AG10803 (cell line): ENCODE data around the gene UGT3A2.

Experiments
- DNase-seq: peaks from one replicate; pipeline ENCODE4 v3.0.0; 2010; ENCODE audit warnings: low read depth
- H3K4me3 ChIP-seq: 2 replicates; pipeline ENCODE4 v1.5.1; 2011; ENCODE audit warnings: mild to moderate bottlenecking, low read length, control low read depth
- TF ChIP-seq, protein P1 (sequence below): conservative IDR thresholded peaks from 2 replicates; pipeline ENCODE4 v1.5.1; 2011; ENCODE audit warnings: mild to moderate bottlenecking, low read length, control low read depth, inconsistent platforms

The UGT3A2 gene

DNA sequence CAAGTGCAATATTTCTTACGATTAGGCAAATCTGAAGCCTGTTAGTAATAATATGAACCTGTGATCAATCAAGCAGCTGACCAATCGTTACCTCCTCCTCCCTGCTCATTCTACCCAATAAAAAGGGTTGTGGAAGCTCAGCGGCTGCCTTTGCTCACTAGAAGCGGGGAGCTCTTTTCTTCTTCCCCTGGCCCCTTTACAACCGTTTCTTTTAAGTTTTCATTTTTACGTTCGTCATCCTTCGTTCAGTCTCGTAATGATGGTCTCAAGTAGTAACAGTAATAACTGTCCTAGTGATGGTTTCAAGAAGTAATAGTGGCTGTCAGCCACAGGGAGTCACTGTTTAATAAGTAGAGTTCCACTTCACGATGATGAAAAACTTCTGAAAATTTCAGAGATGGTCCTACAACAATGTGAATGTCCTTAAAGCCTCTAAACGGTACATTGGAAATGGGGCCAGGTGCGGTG lies 6.2 kb downstream of the UGT3A2 start:
- H3K4me3 ChIP-seq: no peak overlapping the region
- TF ChIP-seq, protein P1, sequence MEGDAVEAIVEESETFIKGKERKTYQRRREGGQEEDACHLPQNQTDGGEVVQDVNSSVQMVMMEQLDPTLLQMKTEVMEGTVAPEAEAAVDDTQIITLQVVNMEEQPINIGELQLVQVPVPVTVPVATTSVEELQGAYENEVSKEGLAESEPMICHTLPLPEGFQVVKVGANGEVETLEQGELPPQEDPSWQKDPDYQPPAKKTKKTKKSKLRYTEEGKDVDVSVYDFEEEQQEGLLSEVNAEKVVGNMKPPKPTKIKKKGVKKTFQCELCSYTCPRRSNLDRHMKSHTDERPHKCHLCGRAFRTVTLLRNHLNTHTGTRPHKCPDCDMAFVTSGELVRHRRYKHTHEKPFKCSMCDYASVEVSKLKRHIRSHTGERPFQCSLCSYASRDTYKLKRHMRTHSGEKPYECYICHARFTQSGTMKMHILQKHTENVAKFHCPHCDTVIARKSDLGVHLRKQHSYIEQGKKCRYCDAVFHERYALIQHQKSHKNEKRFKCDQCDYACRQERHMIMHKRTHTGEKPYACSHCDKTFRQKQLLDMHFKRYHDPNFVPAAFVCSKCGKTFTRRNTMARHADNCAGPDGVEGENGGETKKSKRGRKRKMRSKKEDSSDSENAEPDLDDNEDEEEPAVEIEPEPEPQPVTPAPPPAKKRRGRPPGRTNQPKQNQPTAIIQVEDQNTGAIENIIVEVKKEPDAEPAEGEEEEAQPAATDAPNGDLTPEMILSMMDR: peak; percentile 53
- peak; percentile 47 for DNase-seq

DNA sequence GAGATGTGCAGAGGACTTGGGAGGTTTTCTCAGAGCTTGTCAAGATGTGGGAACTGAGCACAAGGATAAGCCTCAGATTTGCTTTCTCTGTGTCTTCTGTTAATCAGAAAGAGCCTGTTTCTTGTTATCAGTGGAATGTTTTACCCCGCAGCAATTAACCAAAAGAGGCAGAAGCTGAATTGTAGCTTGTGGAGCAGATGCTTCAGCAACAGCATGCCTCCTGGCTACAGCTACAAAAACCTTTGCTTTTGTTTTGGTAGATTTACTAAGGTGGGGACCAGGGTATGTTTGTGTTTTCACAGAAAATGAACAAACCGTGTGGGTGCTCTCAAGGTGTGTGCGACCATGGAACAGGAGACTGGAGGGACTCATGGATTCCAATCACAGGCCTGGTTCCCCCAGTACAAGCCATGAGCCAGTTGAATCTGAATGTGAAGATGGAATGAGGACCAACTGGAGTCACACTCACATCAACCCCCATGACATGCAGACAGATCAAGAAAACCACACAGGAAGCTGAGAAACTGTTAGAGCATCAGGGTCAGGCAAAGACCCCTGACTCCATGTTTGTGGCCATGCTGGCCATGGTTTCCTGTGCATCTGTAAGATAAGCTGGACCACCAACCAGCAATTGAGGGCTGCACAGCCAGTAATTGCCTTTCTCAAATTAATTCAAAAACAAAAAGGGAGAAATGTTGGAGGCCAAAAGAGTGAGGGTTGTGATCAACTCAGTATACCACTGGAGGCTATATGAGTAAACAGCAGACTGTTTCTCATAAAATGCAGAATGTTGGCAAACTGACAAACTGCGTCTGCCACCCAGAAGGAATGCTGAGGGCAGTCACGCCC lies 6.9 kb downstream of the UGT3A2 start:
- TF ChIP-seq, protein P1: no peak
- H3K4me3 ChIP-seq: no peak overlapping the region
- peak; percentile 78 for DNase-seq

DNA sequence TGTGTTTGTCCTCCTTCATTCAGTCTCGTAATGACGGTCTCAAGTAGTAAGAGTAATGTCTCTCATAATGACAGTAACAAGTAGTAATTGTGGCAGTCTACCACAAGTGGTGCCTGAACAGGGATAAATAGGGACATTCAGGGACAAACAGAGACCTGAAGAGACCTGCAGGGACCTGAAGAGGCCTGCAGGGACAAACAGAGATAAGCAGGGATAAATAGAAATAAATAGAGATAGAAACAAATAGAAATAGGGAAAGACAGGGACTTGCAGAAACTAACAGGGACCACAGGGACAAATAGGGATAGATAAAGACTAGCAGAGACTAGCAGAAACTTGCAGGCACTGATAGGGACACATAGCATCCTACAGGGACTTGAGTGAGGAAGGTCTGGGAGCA lies 7.9 kb downstream of the UGT3A2 start:
- TF ChIP-seq, protein P1: no peak
- DNase-seq: no peak
- H3K4me3 ChIP-seq: no peak overlapping the region

DNA sequence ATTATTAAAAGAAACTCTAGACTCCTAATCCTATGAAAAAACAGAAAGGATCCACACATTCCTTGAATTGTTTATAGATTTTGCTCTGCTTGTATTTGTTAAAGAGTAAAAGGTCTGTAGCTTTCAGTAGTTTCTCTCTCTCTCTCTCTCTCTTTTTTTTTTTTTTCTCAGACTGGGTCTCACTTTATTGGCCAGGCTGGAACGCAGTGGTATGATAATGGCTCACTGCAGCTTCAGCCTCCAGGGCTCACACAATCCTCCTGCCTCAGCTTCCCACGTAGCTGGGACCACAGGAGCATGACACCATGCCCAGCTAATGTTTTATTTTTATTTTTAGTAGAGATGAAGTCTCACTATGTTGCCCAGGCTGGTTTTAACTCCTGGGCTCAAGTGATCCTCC lies 9.3 kb downstream of the UGT3A2 start:
- TF ChIP-seq, protein P1: no peak
- no peak for DNase-seq

DNA sequence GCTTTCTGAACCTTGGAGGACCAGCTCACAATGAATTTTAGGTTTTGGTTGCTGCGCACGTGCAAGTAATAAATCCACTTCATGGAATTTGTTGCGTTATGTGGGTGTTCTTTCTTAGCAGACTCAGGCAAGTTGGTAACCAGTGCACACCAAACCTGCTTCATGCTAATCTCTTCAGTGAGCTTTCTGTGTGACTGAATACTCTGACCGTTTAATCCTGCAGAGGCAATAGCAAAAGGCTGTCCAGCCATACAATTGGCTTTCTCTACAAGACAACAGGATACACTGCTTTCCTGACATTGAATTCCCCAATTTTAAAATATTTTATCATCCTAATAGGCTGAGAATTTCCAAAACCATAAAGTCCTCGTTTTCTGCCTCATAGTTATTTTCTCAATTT lies 10.3 kb downstream of the UGT3A2 start:
- H3K4me3 ChIP-seq: no peak overlapping the region
- DNase-seq: no peak
- TF ChIP-seq, protein P1: no peak

More for the DNA sequence above, 9.3 kb downstream of the UGT3A2 start:
- H3K4me3 ChIP-seq: no peak overlapping the region

DNA sequence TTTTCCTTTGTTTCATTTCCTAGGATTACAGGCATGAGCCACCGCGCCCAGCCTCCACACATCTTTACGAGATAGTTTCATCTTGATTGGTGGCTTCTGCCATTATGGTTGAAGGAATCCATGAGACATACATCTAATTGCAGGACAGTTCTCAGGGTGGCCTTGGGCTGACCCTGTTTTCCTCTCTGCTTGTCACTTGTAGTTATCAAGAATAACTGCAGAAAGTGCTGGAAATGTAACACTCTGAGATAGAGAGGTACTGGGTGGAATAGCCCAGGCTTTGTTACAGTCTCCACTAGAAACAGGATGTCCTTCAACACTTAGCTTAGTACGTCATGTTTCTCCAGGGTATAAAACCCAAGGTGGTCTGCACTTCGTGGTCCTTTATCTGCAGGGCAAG lies 10.7 kb downstream of the UGT3A2 start:
- no peak overlapping the region for H3K4me3 ChIP-seq
- TF ChIP-seq, protein P1: no peak
- DNase-seq: no peak

DNA sequence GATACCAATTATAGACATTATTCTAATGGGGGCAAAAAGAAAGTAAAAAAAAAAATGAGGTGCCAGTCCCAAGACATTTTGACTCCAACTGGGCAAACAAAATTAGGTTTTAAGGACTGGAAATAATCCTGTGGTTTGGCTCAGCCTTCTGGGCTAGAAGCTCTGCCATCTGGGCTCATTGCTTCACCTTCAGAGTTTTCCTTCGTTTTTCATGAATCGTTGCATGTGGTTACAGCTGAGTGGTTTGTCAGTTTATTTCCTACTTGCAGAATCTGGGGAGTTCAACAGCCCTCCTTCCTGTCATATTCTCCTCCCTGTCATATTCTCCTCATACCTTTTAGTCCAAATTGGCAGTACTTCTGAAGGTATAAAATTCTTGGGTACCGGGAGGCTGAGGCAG lies 12.0 kb downstream of the UGT3A2 start:
- TF ChIP-seq, protein P1: no peak
- no peak overlapping the region for H3K4me3 ChIP-seq
- DNase-seq: peak; percentile 62
